Activated B cell treated with CpG ODN at 0.5 μM for 24 hours (primary cell): ENCODE measurements around the gene MCM3AP. TPM values are rescaled to one million over a fixed set of nuclear protein-coding genes. Genes with fewer than 3 reads are reported as not detected.

Experiments
- ATAC-seq: fragments of 200-7000 bp; cut with Tn5 transposase; one replicate; pipeline ENCODE4 v1.10.0; 2021; ENCODE audit warnings: low read depth, mild to moderate bottlenecking, moderate library complexity
- CTCF ChIA-PET: fragments of 350-600 bp; sonication (Branson Sonifier 250); formaldehyde crosslinking; loops from one replicate; lab custom pipeline; 2021; ENCODE audit warnings: antibody characterized with exemption; lab: Charles Lee
- POLR2A ChIA-PET: fragments of 350-600 bp; sonication (Branson Sonifier 250); formaldehyde crosslinking; loops from one replicate; lab custom pipeline; 2021; ENCODE audit warnings: antibody characterized with exemption; lab: Charles Lee
- DNase-seq: peaks from one replicate; pipeline ENCODE4 v3.0.0; 2022
- H3K27ac Mint-ChIP-seq: one replicate; pipeline ENCODE4 v1.8.0; 2020; ENCODE audit warnings: mixed read lengths
- H3K27me3 Mint-ChIP-seq: one replicate; pipeline ENCODE4 v1.8.0; 2021; ENCODE audit warnings: mixed read lengths
- H3K36me3 Mint-ChIP-seq: one replicate; pipeline ENCODE4 v1.8.0; 2021; ENCODE audit warnings: low read depth, mixed read lengths
- H3K4me1 Mint-ChIP-seq: one replicate; pipeline ENCODE4 v1.8.0; 2021; ENCODE audit warnings: mixed read lengths
- H3K4me3 Mint-ChIP-seq: one replicate; pipeline ENCODE4 v1.8.0; 2020; ENCODE audit warnings: mild to moderate bottlenecking, mixed read lengths
- H3K9me3 Mint-ChIP-seq: one replicate; pipeline ENCODE4 v1.8.0; 2020; ENCODE audit warnings: mixed read lengths
- intact Hi-C: fragments of 100-400 bp; cut with micrococcal nuclease; formaldehyde crosslinking; loops from one replicate; pipeline ENCODE4 v1.15.1; 2024
- total RNA-seq: library from RNA; stranded (reverse); gene quantifications from 2 replicates; pipeline ENCODE4 v1.2.3, GENCODE V29; 2022
- TF ChIP-seq, protein P1 (sequence below): fragments of 200-600 bp; IDR thresholded peaks from one replicate; pipeline ENCODE4 v1.8.0; 2022; ENCODE audit warnings: antibody characterized with exemption, mild to moderate bottlenecking

The MCM3AP gene
- total RNA-seq, 1 donor from 2014 or later: 147 TPM

DNA sequence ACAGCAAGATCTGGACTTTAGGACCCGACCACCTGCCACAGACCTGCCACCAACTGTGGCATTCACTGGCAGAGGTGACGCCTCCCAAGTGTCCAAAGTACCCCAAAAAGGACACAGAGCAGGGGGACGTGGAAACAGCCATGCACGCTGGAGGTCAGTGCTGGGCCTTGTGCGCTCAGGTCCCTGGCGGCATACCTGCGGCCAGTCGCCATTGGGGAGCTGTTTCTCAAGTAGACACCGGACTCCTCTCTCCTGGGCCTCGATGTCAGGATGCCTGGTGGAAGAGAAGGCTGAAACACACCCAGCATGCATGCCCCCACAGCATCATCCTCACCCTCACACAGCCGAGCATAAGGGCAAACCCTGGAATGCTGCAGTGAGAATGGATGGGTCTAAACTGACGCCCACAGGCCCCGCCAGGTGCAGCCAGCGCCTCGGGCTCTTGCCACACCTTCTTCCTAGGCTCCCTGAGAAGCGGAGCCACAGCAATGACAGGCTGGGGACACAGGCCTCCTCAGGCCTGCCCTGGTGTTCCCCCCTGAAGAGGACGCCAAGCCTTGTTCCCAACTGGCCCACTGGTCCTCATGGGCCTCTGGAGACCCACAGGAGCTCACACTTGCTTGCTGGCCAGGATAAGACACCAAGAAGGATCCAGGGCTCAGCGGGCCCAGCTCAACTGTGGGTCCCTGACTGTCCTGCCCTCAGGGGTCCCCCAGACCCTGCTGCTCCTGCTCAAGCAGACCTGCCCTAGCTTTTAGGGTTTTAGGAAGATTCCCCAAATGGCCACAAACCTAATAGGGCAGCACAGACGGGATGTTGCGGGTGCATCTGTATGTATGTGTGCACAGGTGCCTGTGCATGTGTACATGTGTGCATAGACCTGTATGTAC lies 93.5 kb downstream of the MCM3AP start:
- intact Hi-C loops: no loop called here
- DNase-seq: no peak
- CTCF ChIA-PET: no interaction called here
- ATAC-seq: no peak
- H3K36me3 Mint-ChIP-seq: peaks cover 49% of the 10 kb centered on the region
- POLR2A ChIA-PET: no interaction called here
- H3K4me3 Mint-ChIP-seq: no peak overlapping the region
- no peak overlapping the region for H3K27ac Mint-ChIP-seq
- TF ChIP-seq, protein P1, sequence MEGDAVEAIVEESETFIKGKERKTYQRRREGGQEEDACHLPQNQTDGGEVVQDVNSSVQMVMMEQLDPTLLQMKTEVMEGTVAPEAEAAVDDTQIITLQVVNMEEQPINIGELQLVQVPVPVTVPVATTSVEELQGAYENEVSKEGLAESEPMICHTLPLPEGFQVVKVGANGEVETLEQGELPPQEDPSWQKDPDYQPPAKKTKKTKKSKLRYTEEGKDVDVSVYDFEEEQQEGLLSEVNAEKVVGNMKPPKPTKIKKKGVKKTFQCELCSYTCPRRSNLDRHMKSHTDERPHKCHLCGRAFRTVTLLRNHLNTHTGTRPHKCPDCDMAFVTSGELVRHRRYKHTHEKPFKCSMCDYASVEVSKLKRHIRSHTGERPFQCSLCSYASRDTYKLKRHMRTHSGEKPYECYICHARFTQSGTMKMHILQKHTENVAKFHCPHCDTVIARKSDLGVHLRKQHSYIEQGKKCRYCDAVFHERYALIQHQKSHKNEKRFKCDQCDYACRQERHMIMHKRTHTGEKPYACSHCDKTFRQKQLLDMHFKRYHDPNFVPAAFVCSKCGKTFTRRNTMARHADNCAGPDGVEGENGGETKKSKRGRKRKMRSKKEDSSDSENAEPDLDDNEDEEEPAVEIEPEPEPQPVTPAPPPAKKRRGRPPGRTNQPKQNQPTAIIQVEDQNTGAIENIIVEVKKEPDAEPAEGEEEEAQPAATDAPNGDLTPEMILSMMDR: no peak
- H3K9me3 Mint-ChIP-seq: no peaks in the 10 kb centered on the region
- no peaks in the 10 kb centered on the region for H3K27me3 Mint-ChIP-seq
- H3K4me1 Mint-ChIP-seq: no peaks in the 10 kb centered on the region

DNA sequence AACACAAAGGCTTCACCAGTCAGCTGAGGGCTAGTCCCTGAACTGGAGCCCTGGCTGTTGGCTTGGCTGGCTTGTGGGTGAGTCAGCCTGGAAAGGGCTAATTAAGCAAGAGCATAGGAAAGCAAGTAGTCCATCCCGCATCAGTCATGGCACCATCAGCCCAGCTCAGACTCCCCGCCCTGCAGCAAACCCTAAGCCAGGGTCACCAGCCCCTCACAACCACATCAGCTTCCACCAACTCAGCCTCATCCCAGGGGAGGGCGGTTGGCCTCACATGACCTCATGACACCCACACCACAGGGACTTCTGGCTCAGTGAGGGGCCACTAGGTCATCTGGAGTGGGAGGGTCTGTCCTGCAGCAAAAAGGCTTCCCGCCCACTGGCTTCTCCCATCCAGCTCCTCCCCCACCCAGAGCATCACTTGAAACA lies 94.1 kb downstream of the MCM3AP start:
- ChIA-PET CTCF (no interaction called here), POLR2A (no interaction called here)
- no peaks in the 10 kb centered on the region for H3K4me1 Mint-ChIP-seq
- TF ChIP-seq, protein P1: no peak
- no peak overlapping the region for H3K4me3 Mint-ChIP-seq
- no peaks in the 10 kb centered on the region for H3K9me3 Mint-ChIP-seq
- intact Hi-C loops: no loop called here
- no peaks in the 10 kb centered on the region for H3K27me3 Mint-ChIP-seq
- no peak for ATAC-seq
- no peak overlapping the region for H3K27ac Mint-ChIP-seq
- no peak for DNase-seq
- H3K36me3 Mint-ChIP-seq: peaks cover 42% of the 10 kb centered on the region

DNA sequence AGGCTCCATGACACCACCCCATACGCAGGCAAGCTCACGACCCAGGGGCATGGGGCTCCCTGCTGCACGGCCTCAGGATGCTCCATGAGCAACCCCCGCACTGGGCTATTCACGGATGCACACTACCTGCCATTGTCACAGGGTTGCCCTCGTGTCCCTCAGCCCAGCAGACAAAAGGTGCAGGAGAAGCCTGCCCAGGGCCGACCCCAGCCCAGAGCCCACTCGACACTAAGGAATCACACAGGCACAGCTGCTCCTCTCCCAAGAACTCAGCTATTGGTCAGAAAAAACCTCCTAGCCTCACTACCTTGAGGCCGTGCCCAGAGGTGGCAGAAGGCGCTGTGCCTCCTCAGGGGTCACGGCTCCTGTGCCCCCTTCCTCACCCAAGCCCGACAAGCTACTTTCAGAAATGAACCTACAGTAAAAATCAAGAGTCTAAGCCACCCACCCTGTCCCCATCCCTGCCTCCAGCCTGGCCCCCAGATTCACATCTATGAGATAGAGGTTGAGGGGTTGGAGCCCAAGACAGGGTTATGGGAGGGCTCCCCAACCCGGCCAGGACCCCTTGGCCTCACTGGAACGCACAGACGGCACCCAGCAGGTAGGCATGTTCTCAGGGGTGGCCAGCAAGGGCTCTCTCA lies 94.8 kb downstream of the MCM3AP start:
- CTCF ChIA-PET: no interaction called here

DNA sequence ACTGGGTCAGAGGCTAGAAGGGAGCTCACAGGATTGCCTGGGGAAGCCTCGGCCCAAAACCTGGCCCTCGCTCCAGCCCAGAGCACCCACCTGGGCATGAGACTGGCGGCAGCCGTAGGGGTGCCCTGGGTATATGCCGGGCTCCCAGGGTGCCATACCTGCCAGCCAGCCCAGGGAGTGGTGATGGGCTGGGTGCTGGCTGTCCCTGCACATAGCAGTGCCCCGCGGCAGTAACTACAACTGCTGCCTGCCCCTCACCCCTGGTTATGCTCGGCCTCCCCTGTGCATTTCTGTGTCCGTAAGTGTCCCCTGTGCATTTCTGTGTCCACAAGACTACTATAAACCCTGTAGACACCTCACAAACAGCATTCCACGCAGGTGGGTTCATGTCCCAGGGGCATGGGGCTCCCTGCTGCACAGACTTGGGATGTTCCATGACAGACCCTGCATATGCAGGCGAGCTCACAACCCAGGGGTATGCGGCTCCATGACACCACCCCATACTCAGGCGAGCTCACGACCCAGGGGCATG lies 95.4 kb downstream of the MCM3AP start:
- Mint-ChIP-seq H3K4me3 (no peak overlapping the region), H3K36me3 (peaks cover 32% of the 10 kb centered on the region), H3K27me3 (no peaks in the 10 kb centered on the region), H3K9me3 (no peaks in the 10 kb centered on the region), H3K4me1 (peaks cover 3% of the 10 kb centered on the region), H3K27ac (no peak overlapping the region)
- DNase-seq (no peak), ATAC-seq (no peak)
- ChIA-PET CTCF (no interaction called here), POLR2A (interaction anchor here (0.5 kb wide), 1 partner anchor 639 kb away, joined by 10 read pairs; no protein-coding TSS in a partner anchor)
- TF ChIP-seq, protein P1: no peak
- intact Hi-C loops: loop anchor here (5.0 kb wide), 1 partner anchor 48 kb away; no protein-coding TSS in a partner anchor

More for the DNA sequence above, 94.8 kb downstream of the MCM3AP start:
- H3K27ac Mint-ChIP-seq: no peak overlapping the region
- no peak overlapping the region for H3K4me3 Mint-ChIP-seq
- ATAC-seq: no peak
- H3K4me1 Mint-ChIP-seq: peaks cover under 1% of the 10 kb centered on the region
- no peaks in the 10 kb centered on the region for H3K9me3 Mint-ChIP-seq
- H3K36me3 Mint-ChIP-seq: peaks cover 38% of the 10 kb centered on the region
- intact Hi-C loops: no loop called here
- H3K27me3 Mint-ChIP-seq: no peaks in the 10 kb centered on the region
- no peak for DNase-seq
- POLR2A ChIA-PET: no interaction called here
- TF ChIP-seq, protein P1: no peak
